Parathyroid adenoma (tissue), 2 donors: ENCODE measurements around the gene GTF2B.
A peak's percentile ranks its signal among the peaks of the same experiment; 100 is the strongest.
"Not testable (repeated sequence)": the region's sequence is repeated elsewhere in the genome, so short reads cannot be mapped to it uniquely, and the experiment has no call there.

ENCODE experiments used
- H2AFZ ChIP-seq: fragments of 300-600 bp; sonication (generic); one replicate; pipeline ENCODE4 v1.7.0; 2017; ENCODE audit warnings: antibody characterized with exemption, mild to moderate bottlenecking
- H3K27ac ChIP-seq: fragments of 300-600 bp; sonication (generic); one replicate; pipeline ENCODE4 v1.7.0; 2017
- H3K27me3 ChIP-seq: fragments of 300-600 bp; sonication (generic); one replicate; pipeline ENCODE4 v1.7.0; 2017; ENCODE audit warnings: low read length; ENCODE audit not compliant: control insufficient read depth, insufficient read depth
- H3K36me3 ChIP-seq: fragments of 300-600 bp; sonication (generic); one replicate; pipeline ENCODE4 v1.7.0; 2017; ENCODE audit warnings: low read length; ENCODE audit not compliant: control insufficient read depth, insufficient read depth
- H3K4me1 ChIP-seq: fragments of 300-600 bp; sonication (generic); one replicate; pipeline ENCODE4 v1.7.0; 2017; ENCODE audit warnings: control low read depth
- H3K4me2 ChIP-seq: fragments of 300-600 bp; sonication (generic); one replicate; pipeline ENCODE4 v1.7.0; 2017; ENCODE audit warnings: low read length
- H3K4me3 ChIP-seq: fragments of 300-600 bp; sonication (generic); one replicate; pipeline ENCODE4 v1.7.0; 2017; ENCODE audit warnings: low read depth, low read length
- H3K79me2 ChIP-seq: fragments of 300-600 bp; sonication (generic); one replicate; pipeline ENCODE4 v1.7.0; 2017; ENCODE audit warnings: control low read depth
- H3K9ac ChIP-seq: fragments of 300-600 bp; sonication (generic); one replicate; pipeline ENCODE4 v1.7.0; 2017; ENCODE audit warnings: mild to moderate bottlenecking
- H3K9me3 ChIP-seq: fragments of 300-600 bp; sonication (generic); one replicate; pipeline ENCODE4 v1.7.0; 2017; ENCODE audit warnings: low read length; ENCODE audit not compliant: control insufficient read depth
- CTCF ChIP-seq: fragments of 300-600 bp; sonication (generic); IDR thresholded peaks from one replicate; pipeline ENCODE4 v1.7.0; 2017; ENCODE audit warnings: antibody characterized with exemption, mild to moderate bottlenecking
- donor health status: primary hyperparathyroidism.

The GTF2B gene

GRCh38 chr1:88891318-88891950 is at the start of gene GTF2B:
Gene GTF2B, minus strand, starts transcription at chr1:88891567. Its CDS starts 68 bp downstream, at chr1:88891499.
- Histone ChIP-seq H3K27ac (peak within 1 kb of the TSS; percentile 92), H3K4me1 (peaks cover 2% of the 10 kb centered on the region), H3K79me2 (peaks cover 7% of the 10 kb centered on the region), H3K4me2 (peak within 1 kb of the TSS; percentile 83), H3K9me3 (no peaks in the 10 kb centered on the region), H3K36me3 (no peaks in the 10 kb centered on the region), H3K4me3 (peak within 1 kb of the TSS; percentile 89), H3K27me3 (no peaks in the 10 kb centered on the region), H2AFZ (peak within 1 kb of the TSS; percentile 86), H3K9ac (peak within 1 kb of the TSS; percentile 19)
- no peak for TF ChIP-seq CTCF

DNA sequence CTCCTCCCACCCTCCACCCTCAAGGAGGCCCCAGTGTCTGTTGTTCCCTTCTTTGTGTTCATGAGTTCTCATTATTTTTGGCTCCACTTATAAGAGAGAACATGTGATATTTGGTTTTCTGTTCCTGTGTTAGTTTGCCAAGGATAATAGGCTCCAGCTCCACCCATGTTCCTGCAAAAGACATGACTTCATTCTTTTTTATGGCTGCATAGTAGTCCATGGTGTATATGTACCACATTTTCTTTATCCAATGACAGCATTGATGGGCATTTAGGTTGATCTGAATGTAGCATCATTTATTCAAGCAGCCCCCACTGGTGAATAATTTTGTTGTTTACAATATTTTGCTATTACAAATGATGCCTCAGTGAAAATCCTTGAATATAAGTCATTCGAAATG is 47.2 kb upstream of the GTF2B start:
- H3K4me3 ChIP-seq, H2AFZ ChIP-seq, H3K4me2 ChIP-seq, H3K9me3 ChIP-seq, H3K36me3 ChIP-seq, H3K27me3 ChIP-seq, H3K9ac ChIP-seq, H3K27ac ChIP-seq, H3K79me2 ChIP-seq, H3K4me1 ChIP-seq: not testable (repeated sequence)

GRCh38 chr1:88936760-88937342 is 45.5 kb upstream of the GTF2B start:
- Histone ChIP-seq H3K4me1 (no peaks in the 10 kb centered on the region), H3K79me2 (no peaks in the 10 kb centered on the region), H3K27ac (no peak overlapping the region), H3K9ac (no peak overlapping the region), H3K4me3 (no peak overlapping the region), H3K27me3 (no peaks in the 10 kb centered on the region), H3K9me3 (no peaks in the 10 kb centered on the region), H2AFZ (no peak overlapping the region), H3K4me2 (no peak overlapping the region), H3K36me3 (no peaks in the 10 kb centered on the region)
- no peak for TF ChIP-seq CTCF

DNA sequence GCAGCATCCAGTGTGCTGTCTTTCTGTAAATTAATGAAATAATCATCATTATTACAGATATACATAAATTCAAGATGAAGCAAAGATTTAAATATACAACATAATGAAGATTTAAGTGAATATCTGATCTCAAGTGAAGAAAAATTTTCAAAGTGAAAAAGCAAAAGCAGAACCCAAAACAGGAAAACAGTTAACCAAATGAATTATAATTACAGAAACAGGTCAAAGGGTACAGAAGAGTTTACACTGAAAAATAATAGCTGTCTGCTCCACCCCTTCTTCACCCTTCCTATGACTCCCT is 44.8 kb upstream of the GTF2B start:
- Histone ChIP-seq H3K79me2 (no peaks in the 10 kb centered on the region), H3K4me2 (no peak overlapping the region), H2AFZ (no peak overlapping the region), H3K9me3 (no peaks in the 10 kb centered on the region), H3K9ac (no peak overlapping the region), H3K4me3 (no peak overlapping the region), H3K27me3 (no peaks in the 10 kb centered on the region), H3K27ac (no peak overlapping the region), H3K4me1 (no peaks in the 10 kb centered on the region), H3K36me3 (no peaks in the 10 kb centered on the region)
- no peak for TF ChIP-seq CTCF

- peak; percentile 46 for TF ChIP-seq CTCF
- Histone ChIP-seq H3K4me2 (no peak overlapping the region), H3K9me3 (no peaks in the 10 kb centered on the region), H3K4me3 (no peak overlapping the region), H3K27me3 (no peaks in the 10 kb centered on the region), H3K9ac (no peak overlapping the region), H3K36me3 (no peaks in the 10 kb centered on the region), H3K79me2 (no peaks in the 10 kb centered on the region), H2AFZ (no peak overlapping the region), H3K4me1 (no peaks in the 10 kb centered on the region), H3K27ac (no peak overlapping the region)
These were observed 44.3 kb upstream of the GTF2B start for GRCh38 chr1:88935522-88936222.

GRCh38 chr1:88930176-88930575 is 38.8 kb upstream of the GTF2B start:
- H3K79me2 ChIP-seq, H3K27ac ChIP-seq, H3K4me3 ChIP-seq, H3K36me3 ChIP-seq, H3K27me3 ChIP-seq, H2AFZ ChIP-seq, H3K4me2 ChIP-seq, H3K9me3 ChIP-seq, H3K4me1 ChIP-seq, H3K9ac ChIP-seq: not testable (repeated sequence)
